ENCODE results near the gene DOCK8.

The DOCK8 gene

GRCh38 chr9:272251-273213 is 57.9 kb downstream of the DOCK8 start:
- Histone ChIP-seq H3K27me3 (replicated peaks; ENCODE audit: control insufficient read depth, insufficient read depth, low read length) (no peaks in the 10 kb centered on the region), H3K9me3 (ENCODE audit: control insufficient read depth, low read length) (no peaks in the 10 kb centered on the region), H3K9ac (ENCODE audit: low read length) (no peak overlapping the region), H3K4me3 (ENCODE audit: low read length) (no peak overlapping the region), H3K36me3 (ENCODE audit: control insufficient read depth, insufficient read depth, low read length, severe bottlenecking) (no peaks in the 10 kb centered on the region), H3K4me1 (ENCODE audit: control insufficient read depth, insufficient read depth, low read length) (no peaks in the 10 kb centered on the region)
- no peak for DNase-seq (ENCODE audit: low read depth)

- H3K27me3 ChIP-seq (replicated peaks; ENCODE audit: control insufficient read depth, insufficient read depth, low read length) = no peaks in the 10 kb centered on the region
- H3K4me3 ChIP-seq (ENCODE audit: low read length) = no peak overlapping the region
- no peak for DNase-seq (ENCODE audit: low read depth)
- H3K4me1 ChIP-seq (ENCODE audit: control insufficient read depth, insufficient read depth, low read length) = no peaks in the 10 kb centered on the region
- H3K36me3 ChIP-seq (ENCODE audit: control insufficient read depth, insufficient read depth, low read length, severe bottlenecking) = no peaks in the 10 kb centered on the region
- H3K9ac ChIP-seq (ENCODE audit: low read length) = no peak overlapping the region
- H3K9me3 ChIP-seq (ENCODE audit: control insufficient read depth, low read length) = no peaks in the 10 kb centered on the region
Measured at GRCh38 chr9:274406-274805, 59.7 kb downstream of the DOCK8 start.

GRCh38 chr9:277601-278295 is 63.1 kb downstream of the DOCK8 start:
- no peaks in the 10 kb centered on the region for H3K27me3 ChIP-seq (replicated peaks; ENCODE audit: control insufficient read depth, insufficient read depth, low read length)
- H3K9ac ChIP-seq (ENCODE audit: low read length) = no peak overlapping the region
- no peaks in the 10 kb centered on the region for H3K9me3 ChIP-seq (ENCODE audit: control insufficient read depth, low read length)
- H3K36me3 ChIP-seq (ENCODE audit: control insufficient read depth, insufficient read depth, low read length, severe bottlenecking) = no peaks in the 10 kb centered on the region
- no peaks in the 10 kb centered on the region for H3K4me1 ChIP-seq (ENCODE audit: control insufficient read depth, insufficient read depth, low read length)
- DNase-seq (ENCODE audit: low read depth) = no peak
- H3K4me3 ChIP-seq (ENCODE audit: low read length) = no peak overlapping the region

- H3K4me1 ChIP-seq (ENCODE audit: control insufficient read depth, insufficient read depth, low read length) = no peaks in the 10 kb centered on the region
- H3K27me3 ChIP-seq (replicated peaks; ENCODE audit: control insufficient read depth, insufficient read depth, low read length) = no peaks in the 10 kb centered on the region
- no peak overlapping the region for H3K4me3 ChIP-seq (ENCODE audit: low read length)
- H3K9me3 ChIP-seq (ENCODE audit: control insufficient read depth, low read length) = no peaks in the 10 kb centered on the region
- no peaks in the 10 kb centered on the region for H3K36me3 ChIP-seq (ENCODE audit: control insufficient read depth, insufficient read depth, low read length, severe bottlenecking)
- no peak for DNase-seq (ENCODE audit: low read depth)
- no peak overlapping the region for H3K9ac ChIP-seq (ENCODE audit: low read length)
Measured at GRCh38 chr9:278651-279050, 64.0 kb downstream of the DOCK8 start.

- no peaks in the 10 kb centered on the region for H3K9me3 ChIP-seq (ENCODE audit: control insufficient read depth, low read length)
- no peak overlapping the region for H3K4me3 ChIP-seq (ENCODE audit: low read length)
- H3K4me1 ChIP-seq (ENCODE audit: control insufficient read depth, insufficient read depth, low read length) = no peaks in the 10 kb centered on the region
- no peaks in the 10 kb centered on the region for H3K36me3 ChIP-seq (ENCODE audit: control insufficient read depth, insufficient read depth, low read length, severe bottlenecking)
- H3K27me3 ChIP-seq (replicated peaks; ENCODE audit: control insufficient read depth, insufficient read depth, low read length) = no peaks in the 10 kb centered on the region
- DNase-seq (ENCODE audit: low read depth) = no peak
- no peak overlapping the region for H3K9ac ChIP-seq (ENCODE audit: low read length)
Measured at GRCh38 chr9:279674-280073, 65.0 kb downstream of the DOCK8 start.

- Histone ChIP-seq H3K27me3 (replicated peaks; ENCODE audit: control insufficient read depth, insufficient read depth, low read length) (no peaks in the 10 kb centered on the region), H3K4me1 (ENCODE audit: control insufficient read depth, insufficient read depth, low read length) (no peaks in the 10 kb centered on the region), H3K36me3 (ENCODE audit: control insufficient read depth, insufficient read depth, low read length, severe bottlenecking) (no peaks in the 10 kb centered on the region), H3K9ac (ENCODE audit: low read length) (no peak overlapping the region), H3K4me3 (ENCODE audit: low read length) (no peak overlapping the region), H3K9me3 (ENCODE audit: control insufficient read depth, low read length) (no peaks in the 10 kb centered on the region)
- DNase-seq (ENCODE audit: low read depth) = no peak
Measured at GRCh38 chr9:281741-282645, 67.3 kb downstream of the DOCK8 start.

- no peak overlapping the region for H3K9ac ChIP-seq (ENCODE audit: low read length)
- DNase-seq (ENCODE audit: low read depth) = no peak
- H3K36me3 ChIP-seq (ENCODE audit: control insufficient read depth, insufficient read depth, low read length, severe bottlenecking) = no peaks in the 10 kb centered on the region
- no peaks in the 10 kb centered on the region for H3K4me1 ChIP-seq (ENCODE audit: control insufficient read depth, insufficient read depth, low read length)
- H3K4me3 ChIP-seq (ENCODE audit: low read length) = no peak overlapping the region
- no peaks in the 10 kb centered on the region for H3K27me3 ChIP-seq (replicated peaks; ENCODE audit: control insufficient read depth, insufficient read depth, low read length)
- H3K9me3 ChIP-seq (ENCODE audit: control insufficient read depth, low read length) = no peaks in the 10 kb centered on the region
Measured at GRCh38 chr9:286071-286740, 71.5 kb downstream of the DOCK8 start.

- DNase-seq (ENCODE audit: low read depth) = no peak
- H3K9ac ChIP-seq (ENCODE audit: low read length) = no peak overlapping the region
- no peaks in the 10 kb centered on the region for H3K36me3 ChIP-seq (ENCODE audit: control insufficient read depth, insufficient read depth, low read length, severe bottlenecking)
- no peaks in the 10 kb centered on the region for H3K27me3 ChIP-seq (replicated peaks; ENCODE audit: control insufficient read depth, insufficient read depth, low read length)
- no peaks in the 10 kb centered on the region for H3K9me3 ChIP-seq (ENCODE audit: control insufficient read depth, low read length)
- no peak overlapping the region for H3K4me3 ChIP-seq (ENCODE audit: low read length)
- no peaks in the 10 kb centered on the region for H3K4me1 ChIP-seq (ENCODE audit: control insufficient read depth, insufficient read depth, low read length)
Measured at GRCh38 chr9:289121-289520, 74.5 kb downstream of the DOCK8 start.

GRCh38 chr9:292915-293314 is 78.2 kb downstream of the DOCK8 start:
- DNase-seq (ENCODE audit: low read depth) = no peak
- Histone ChIP-seq H3K4me3 (ENCODE audit: low read length) (no peak overlapping the region), H3K27me3 (replicated peaks; ENCODE audit: control insufficient read depth, insufficient read depth, low read length) (no peaks in the 10 kb centered on the region), H3K9me3 (ENCODE audit: control insufficient read depth, low read length) (no peaks in the 10 kb centered on the region), H3K36me3 (ENCODE audit: control insufficient read depth, insufficient read depth, low read length, severe bottlenecking) (no peaks in the 10 kb centered on the region), H3K9ac (ENCODE audit: low read length) (no peak overlapping the region), H3K4me1 (ENCODE audit: control insufficient read depth, insufficient read depth, low read length) (no peaks in the 10 kb centered on the region)

GRCh38 chr9:295576-295975 is 80.9 kb downstream of the DOCK8 start:
- H3K4me1 ChIP-seq (ENCODE audit: control insufficient read depth, insufficient read depth, low read length) = no peaks in the 10 kb centered on the region
- H3K36me3 ChIP-seq (ENCODE audit: control insufficient read depth, insufficient read depth, low read length, severe bottlenecking) = no peaks in the 10 kb centered on the region
- H3K27me3 ChIP-seq (replicated peaks; ENCODE audit: control insufficient read depth, insufficient read depth, low read length) = no peaks in the 10 kb centered on the region
- no peak for DNase-seq (ENCODE audit: low read depth)
- H3K4me3 ChIP-seq (ENCODE audit: low read length) = no peak overlapping the region
- H3K9ac ChIP-seq (ENCODE audit: low read length) = no peak overlapping the region
- H3K9me3 ChIP-seq (ENCODE audit: control insufficient read depth, low read length) = no peaks in the 10 kb centered on the region
